COLO668 (cell line): Measurements from ENCODE around the gene PROC.
"Not testable (repeated sequence)": the region's sequence is repeated elsewhere in the genome, so short reads cannot be mapped to it uniquely, and the experiment has no call there.

Experiments used
- DNase-seq: peaks from one replicate; lab custom pipeline; 2025; ENCODE audit not compliant: unreplicated experiment; lab: John Stamatoyannopoulos, UW

PROC gene

GRCh38 chr2:127426501-127427354, 8.5 kb downstream of the PROC start:
- no peak for DNase-seq

DNA sequence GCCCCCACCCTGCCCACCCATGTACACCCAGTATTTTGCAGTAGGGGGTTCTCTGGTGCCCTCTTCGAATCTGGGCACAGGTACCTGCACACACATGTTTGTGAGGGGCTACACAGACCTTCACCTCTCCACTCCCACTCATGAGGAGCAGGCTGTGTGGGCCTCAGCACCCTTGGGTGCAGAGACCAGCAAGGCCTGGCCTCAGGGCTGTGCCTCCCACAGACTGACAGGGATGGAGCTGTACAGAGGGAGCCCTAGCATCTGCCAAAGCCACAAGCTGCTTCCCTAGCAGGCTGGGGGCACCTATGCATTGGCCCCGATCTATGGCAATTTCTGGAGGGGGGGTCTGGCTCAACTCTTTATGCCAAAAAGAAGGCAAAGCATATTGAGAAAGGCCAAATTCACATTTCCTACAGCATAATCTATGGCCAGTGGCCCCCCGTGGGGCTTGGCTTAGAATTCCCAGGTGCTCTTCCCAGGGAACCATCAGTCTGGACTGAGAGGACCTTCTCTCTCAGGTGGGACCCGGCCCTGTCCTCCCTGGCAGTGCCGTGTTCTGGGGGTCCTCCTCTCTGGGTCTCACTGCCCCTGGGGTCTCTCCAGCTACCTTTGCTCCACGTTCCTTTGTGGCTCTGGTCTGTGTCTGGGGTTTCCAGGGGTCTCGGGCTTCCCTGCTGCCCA, 9.3 kb downstream of the PROC start:
- no peak for DNase-seq

- no peak for DNase-seq
Measured at GRCh38 chr2:127428057-127428814, 10.0 kb downstream of the PROC start.

- DNase-seq = no peak
Measured at GRCh38 chr2:127428815-127429109, 10.5 kb downstream of the PROC start.

GRCh38 chr2:127429291-127429690, 11.1 kb downstream of the PROC start:
- no peak for DNase-seq

DNA sequence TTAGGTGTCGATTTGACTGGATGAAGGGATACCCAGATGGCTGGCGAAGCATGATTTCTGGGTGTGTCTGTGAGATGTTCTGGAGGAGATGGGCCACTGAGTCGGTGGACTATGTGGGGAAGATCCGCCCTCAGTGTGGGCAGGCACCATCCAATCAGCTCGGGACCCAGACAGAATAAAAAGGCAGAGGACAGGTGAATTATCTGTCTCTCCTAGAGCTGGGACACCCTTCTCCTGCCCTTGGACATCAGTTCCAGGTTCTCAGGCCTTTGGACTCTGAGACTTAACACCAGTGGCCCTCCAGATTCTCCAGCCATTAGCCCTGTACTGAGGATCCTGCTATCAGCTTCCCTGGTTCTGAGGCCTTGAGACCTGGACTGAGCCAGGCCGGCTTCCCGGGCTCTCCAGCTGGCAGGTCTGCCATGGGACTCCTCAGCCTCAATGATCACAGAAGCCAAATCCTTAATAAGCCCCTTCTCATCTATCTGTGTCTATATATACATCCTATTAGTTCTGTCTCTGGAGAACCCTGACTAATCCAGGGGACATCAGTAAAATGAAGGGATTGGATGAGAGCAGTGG, 11.7 kb downstream of the PROC start:
- no peak for DNase-seq

GRCh38 chr2:127431408-127432023, 13.3 kb downstream of the PROC start:
- no peak for DNase-seq

DNA sequence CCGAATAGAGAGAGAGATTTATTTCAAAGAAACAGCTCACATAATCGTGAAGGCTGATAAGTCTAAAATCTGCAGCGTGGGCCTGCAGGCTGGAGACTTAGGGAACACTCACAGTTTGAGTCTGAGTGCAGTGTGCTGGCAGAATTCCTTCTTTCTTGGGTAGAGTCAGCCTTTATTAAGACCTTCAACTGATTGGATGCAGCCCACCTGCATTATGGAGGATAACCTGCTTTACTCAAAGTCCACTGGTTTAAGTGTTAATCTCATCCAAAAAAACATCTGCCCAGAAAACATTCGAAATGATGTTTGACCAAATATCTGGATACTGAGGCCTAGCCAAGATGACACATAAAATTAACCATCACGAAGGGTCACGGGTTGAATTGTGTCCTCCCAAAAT, 16.3 kb downstream of the PROC start:
- no peak for DNase-seq

DNA sequence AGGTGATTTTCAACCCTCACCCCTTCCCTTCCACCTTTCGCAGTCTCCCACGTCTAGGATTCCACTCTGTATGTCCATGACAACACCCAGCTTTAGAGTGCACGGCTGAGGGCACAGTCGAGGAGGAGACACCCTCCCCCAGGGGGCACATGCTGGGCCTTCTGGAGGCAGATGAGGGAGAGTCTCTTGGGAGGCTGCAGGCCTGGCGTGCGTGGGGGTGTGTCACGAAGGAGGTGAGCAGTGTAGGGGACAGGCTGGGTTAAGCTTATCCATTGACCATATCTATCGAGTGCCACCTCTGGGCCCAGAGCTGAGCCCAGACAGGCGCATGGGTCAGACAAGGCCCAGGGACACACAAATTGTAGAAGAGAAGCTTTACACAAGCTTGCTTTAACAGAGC, 18.8 kb downstream of the PROC start:
- no peak for DNase-seq

GRCh38 chr2:127437781-127438726, 19.8 kb downstream of the PROC start:
- peak; percentile 80 for DNase-seq

- DNase-seq = no peak
Measured at GRCh38 chr2:127439343-127439742, 21.1 kb downstream of the PROC start.

GRCh38 chr2:127448526-127448925, 30.3 kb downstream of the PROC start:
- no peak for DNase-seq

DNA sequence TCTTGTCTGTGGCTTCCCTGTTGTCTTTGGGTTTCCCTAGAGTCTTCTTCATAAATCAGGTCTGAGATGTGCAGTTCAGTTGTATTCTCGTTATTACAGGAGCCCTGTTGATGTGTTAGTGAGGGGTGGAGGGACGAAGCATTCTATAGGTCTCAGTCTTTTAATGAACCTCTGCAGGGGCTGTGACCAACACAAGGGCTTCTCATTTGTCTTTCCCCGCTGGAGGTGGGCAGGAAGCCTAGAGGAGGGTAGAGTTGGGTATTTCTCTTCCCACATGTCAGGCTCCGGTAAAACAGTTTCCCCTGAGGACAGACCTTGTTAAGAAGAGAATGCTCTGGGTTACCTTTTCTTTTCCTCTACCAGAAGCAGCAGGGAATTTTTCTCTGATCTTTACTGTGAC, 31.2 kb downstream of the PROC start:
- no peak for DNase-seq

GRCh38 chr2:127449898-127450297, 31.7 kb downstream of the PROC start:
- no peak for DNase-seq

- no peak for DNase-seq
Measured at GRCh38 chr2:127451981-127452380, 33.8 kb downstream of the PROC start.

GRCh38 chr2:127452423-127452822, 34.2 kb downstream of the PROC start:
- DNase-seq = not testable (repeated sequence)

- no peak for DNase-seq
Measured at GRCh38 chr2:127453013-127453391, 34.8 kb downstream of the PROC start.

DNA sequence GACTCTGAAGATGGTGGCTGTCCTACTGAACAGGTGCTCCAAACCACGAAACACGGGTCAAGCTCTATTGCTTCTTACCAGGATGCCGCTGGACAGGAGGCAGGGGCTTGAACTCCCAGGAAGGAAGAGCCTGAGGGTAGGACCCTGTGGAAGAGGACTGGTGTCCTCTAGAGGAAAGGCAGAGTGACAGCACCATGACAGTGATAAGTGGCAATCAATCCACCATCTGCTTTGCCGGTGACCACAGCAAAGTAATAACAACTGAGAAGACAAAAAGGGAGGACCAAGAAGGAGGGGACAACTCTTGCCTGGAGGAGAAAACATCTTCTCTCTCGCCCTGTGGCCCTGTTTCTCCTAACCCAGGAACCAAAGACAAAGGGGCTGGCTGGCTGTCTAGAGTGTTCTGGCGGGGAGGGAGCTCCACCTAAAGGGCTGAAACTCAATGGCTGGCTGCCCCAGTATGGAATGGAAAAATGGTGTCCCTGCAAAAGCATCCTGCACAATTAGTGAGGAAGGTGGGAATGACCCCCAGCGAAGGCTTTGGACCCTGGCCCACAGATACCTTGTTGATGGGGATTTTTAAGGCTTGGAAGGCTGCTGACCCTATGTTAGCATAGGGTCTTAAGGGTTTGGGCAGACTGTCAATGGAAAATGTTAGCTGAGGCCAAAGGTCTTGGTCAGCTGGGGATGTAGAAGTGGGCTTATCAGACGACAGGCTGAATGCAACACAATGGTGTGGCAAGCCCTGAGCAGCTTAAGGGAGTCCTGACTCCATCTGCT, 35.4 kb downstream of the PROC start:
- DNase-seq = peak; percentile 34
